Caco-2 (cell line): ENCODE data around the gene PWP1. TPM values are rescaled to one million over a fixed set of nuclear protein-coding genes. Genes with fewer than 3 reads are reported as not detected.

Source experiments
- BruUV-seq: library from RNA; stranded (reverse); fragments of 400-500 nt; replicated peaks from 2 replicates; lab custom pipeline; 2021; lab: Mats Ljungman, UMichigan
- CTCF ChIA-PET: fragments of 300-600 bp; sonication (Branson Sonifier 250); formaldehyde crosslinking; loops from one replicate; lab custom pipeline; 2022; ENCODE audit warnings: antibody characterized with exemption; lab: Charles Lee
- POLR2A ChIA-PET: fragments of 300-600 bp; sonication (Branson Sonifier 250); formaldehyde crosslinking; loops from one replicate; lab custom pipeline; 2022; ENCODE audit warnings: antibody characterized with exemption; lab: Charles Lee
- DNase-seq, 2 experiments: peaks; one replicate each; pipeline versions ENCODE4 v3.0.0 to v3.0.0-alpha.2; 2020 to 2022
- H3K27me3 ChIP-seq: replicated peaks from 2 replicates; pipeline ENCODE4 v1.6.0; 2011; ENCODE audit warnings: low read length; ENCODE audit not compliant: control insufficient read depth, insufficient read depth
- H3K36me3 ChIP-seq: 2 replicates; pipeline ENCODE4 v1.5.1; 2011; ENCODE audit warnings: low read length; ENCODE audit not compliant: control insufficient read depth, insufficient read depth
- H3K4me1 ChIP-seq: fragments of 250-450 bp; sonication (Bioruptor Pico); 2 replicates; pipeline ENCODE4 v1.5.1; 2020; ENCODE audit warnings: mild to moderate bottlenecking
- H3K4me3 ChIP-seq: 2 replicates; pipeline ENCODE4 v1.5.1; 2011; ENCODE audit warnings: low read depth, mild to moderate bottlenecking, control low read depth, low read length
- H3K9me3 ChIP-seq: fragments of 250-450 bp; sonication (Bioruptor Pico); 2 replicates; pipeline ENCODE4 v1.5.1; 2020; ENCODE audit warnings: mild to moderate bottlenecking, moderate library complexity
- H3K27ac Mint-ChIP-seq: one replicate; pipeline ENCODE4 v1.8.0; 2022; ENCODE audit warnings: mixed read lengths; ENCODE audit not compliant: unreplicated experiment
- H3K27me3 Mint-ChIP-seq: one replicate; pipeline ENCODE4 v1.8.0; 2022; ENCODE audit warnings: mixed read lengths; ENCODE audit not compliant: insufficient read depth, unreplicated experiment
- H3K36me3 Mint-ChIP-seq: one replicate; pipeline ENCODE4 v1.8.0; 2022; ENCODE audit warnings: mild to moderate bottlenecking, mixed read lengths; ENCODE audit not compliant: insufficient read depth, unreplicated experiment
- H3K4me1 Mint-ChIP-seq: one replicate; pipeline ENCODE4 v1.8.0; 2022; ENCODE audit warnings: low read depth, mixed read lengths; ENCODE audit not compliant: unreplicated experiment
- H3K4me3 Mint-ChIP-seq: one replicate; pipeline ENCODE4 v1.8.0; 2022; ENCODE audit warnings: mild to moderate bottlenecking, moderate library complexity, mixed read lengths; ENCODE audit not compliant: unreplicated experiment
- H3K9me3 Mint-ChIP-seq: one replicate; pipeline ENCODE4 v1.8.0; 2022; ENCODE audit warnings: mixed read lengths; ENCODE audit not compliant: unreplicated experiment
- intact Hi-C: fragments of 100-400 bp; cut with micrococcal nuclease; formaldehyde crosslinking; loops from one replicate; pipeline ENCODE4 v1.10.0; 2022; ENCODE audit not compliant: unreplicated experiment
- total RNA-seq: library from RNA; stranded (reverse); gene quantifications from 2 replicates; pipeline ENCODE4 v1.2.3, GENCODE V29; 2022
- TF ChIP-seq, protein P1 (sequence below), 2 experiments: fragments of 200-600 bp in 1 of 2; IDR thresholded peaks; 1 replicate in 1 of 2; 2 replicates in 1 of 2; pipeline versions ENCODE4 v1.5.1 to v1.8.0; 2011 to 2022; ENCODE audit warnings: antibody characterized with exemption in 1 of 2, control low read depth in 1 of 2, inconsistent platforms in 1 of 2, low read depth in 1 of 2, low read length in 1 of 2, mild to moderate bottlenecking in 1 of 2, moderate library complexity in 1 of 2; ENCODE audit not compliant: insufficient read depth in 1 of 2, severe bottlenecking in 1 of 2, unreplicated experiment in 1 of 2

The PWP1 gene
- total RNA-seq, 1 experiment from 2014 or later, result 44.6 TPM

DNA sequence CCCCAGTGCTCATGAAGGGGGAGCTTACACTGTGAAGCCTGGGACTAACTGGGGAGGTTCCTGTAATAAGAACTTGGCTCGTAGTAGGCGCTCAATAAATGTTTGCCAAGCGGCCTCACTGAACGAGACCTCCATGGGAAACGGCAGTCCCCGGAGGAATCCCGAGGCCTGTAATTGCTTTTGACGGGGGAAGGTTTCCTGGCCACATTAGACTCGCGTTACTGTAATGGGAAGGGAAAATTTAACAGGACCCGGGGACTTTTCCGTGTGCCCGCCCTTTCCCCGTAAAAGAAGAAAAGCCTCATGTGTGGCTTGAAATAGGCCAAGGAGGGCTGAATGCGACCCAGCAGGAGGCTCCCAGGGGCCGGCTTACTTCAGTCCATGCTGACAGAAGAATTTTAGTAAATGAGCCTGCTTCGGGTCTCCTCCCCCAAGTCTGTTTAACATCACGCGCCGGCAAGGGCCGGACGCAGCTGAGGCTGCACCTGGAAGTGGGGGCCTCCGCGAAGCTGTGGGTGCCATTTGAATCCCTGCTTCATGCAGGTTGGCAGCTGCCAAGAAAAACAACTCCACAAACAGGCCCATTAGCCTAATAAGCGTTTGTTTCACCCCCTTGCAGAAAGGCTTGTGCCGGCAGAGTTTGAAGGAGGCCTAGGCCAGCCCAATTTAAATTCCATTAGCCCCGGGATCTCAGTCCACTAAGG lies 39.8 kb upstream of the PWP1 start:
- BruUV-seq, result no TSS peak
- Mint-ChIP-seq H3K36me3 (no peaks in the 10 kb centered on the region), H3K9me3 (no peaks in the 10 kb centered on the region), H3K4me3 (no peak overlapping the region), H3K4me1 (no peaks in the 10 kb centered on the region), H3K27ac (no peak overlapping the region), H3K27me3 (peaks cover 12% of the 10 kb centered on the region)
- TF ChIP-seq, protein P1, sequence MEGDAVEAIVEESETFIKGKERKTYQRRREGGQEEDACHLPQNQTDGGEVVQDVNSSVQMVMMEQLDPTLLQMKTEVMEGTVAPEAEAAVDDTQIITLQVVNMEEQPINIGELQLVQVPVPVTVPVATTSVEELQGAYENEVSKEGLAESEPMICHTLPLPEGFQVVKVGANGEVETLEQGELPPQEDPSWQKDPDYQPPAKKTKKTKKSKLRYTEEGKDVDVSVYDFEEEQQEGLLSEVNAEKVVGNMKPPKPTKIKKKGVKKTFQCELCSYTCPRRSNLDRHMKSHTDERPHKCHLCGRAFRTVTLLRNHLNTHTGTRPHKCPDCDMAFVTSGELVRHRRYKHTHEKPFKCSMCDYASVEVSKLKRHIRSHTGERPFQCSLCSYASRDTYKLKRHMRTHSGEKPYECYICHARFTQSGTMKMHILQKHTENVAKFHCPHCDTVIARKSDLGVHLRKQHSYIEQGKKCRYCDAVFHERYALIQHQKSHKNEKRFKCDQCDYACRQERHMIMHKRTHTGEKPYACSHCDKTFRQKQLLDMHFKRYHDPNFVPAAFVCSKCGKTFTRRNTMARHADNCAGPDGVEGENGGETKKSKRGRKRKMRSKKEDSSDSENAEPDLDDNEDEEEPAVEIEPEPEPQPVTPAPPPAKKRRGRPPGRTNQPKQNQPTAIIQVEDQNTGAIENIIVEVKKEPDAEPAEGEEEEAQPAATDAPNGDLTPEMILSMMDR (IDR thresholded peaks at IDR 0.05; ENCODE audit: insufficient read depth in 1 of 2, low read depth in 1 of 2, low read length in 1 of 2, severe bottlenecking in 1 of 2, unreplicated experiment in 1 of 2), result no peak
- intact Hi-C loops, result no loop called here
- Histone ChIP-seq H3K9me3 (no peaks in the 10 kb centered on the region), H3K27me3 (no peaks in the 10 kb centered on the region), H3K36me3 (no peaks in the 10 kb centered on the region), H3K4me3 (no peak overlapping the region), H3K4me1 (no peaks in the 10 kb centered on the region)
- CTCF ChIA-PET, result no interaction called here
- POLR2A ChIA-PET, result no interaction called here
- DNase-seq, result no peak

DNA sequence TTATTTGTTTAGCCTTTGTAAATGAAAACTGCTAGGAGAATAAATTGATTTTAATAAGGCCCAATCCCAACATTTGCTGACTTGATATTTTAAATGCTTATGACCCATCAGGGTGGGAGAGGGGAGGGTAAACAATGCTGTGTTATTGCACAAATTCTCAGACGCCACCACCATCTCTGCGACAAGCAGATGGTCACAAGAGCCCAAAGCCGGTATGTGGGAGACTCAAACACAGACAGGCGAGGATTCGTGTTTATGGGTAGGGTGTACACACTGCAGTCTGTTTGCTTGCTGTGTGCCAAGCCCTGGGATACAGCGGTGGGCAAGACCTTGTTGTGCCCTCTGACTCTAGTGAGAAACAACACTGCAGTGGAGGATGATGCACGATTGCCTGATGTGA lies 39.2 kb upstream of the PWP1 start:
- H3K27ac Mint-ChIP-seq, result no peak overlapping the region
- TF ChIP-seq, protein P1 (IDR thresholded peaks at IDR 0.05; ENCODE audit: insufficient read depth in 1 of 2, low read depth in 1 of 2, low read length in 1 of 2, severe bottlenecking in 1 of 2, unreplicated experiment in 1 of 2), result no peak
- H3K27me3 Mint-ChIP-seq, result peaks cover 13% of the 10 kb centered on the region

DNA sequence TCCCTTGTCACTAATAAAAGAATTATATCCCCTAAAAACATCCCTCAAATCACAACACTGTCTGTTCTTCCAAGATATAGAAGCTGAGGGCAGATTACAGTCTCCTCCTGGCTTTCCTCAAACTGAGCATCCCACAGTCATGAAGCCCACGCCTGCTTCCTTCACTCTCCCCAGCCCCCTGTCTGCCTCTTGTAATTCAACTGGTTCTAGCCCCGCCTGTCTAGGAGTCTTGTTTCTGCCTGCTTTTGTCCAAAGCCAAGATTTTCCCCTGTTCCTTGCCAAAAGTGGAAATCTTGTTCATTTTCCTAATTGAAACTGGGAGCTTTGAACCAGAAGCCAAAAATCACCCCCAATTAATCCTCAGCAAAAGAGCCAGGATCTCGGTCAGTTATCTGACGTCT lies 35.9 kb upstream of the PWP1 start:
- ChIA-PET POLR2A (no interaction called here), CTCF (no interaction called here)
- TF ChIP-seq, protein P1 (IDR thresholded peaks at IDR 0.05; ENCODE audit: insufficient read depth in 1 of 2, low read depth in 1 of 2, low read length in 1 of 2, severe bottlenecking in 1 of 2, unreplicated experiment in 1 of 2), result no peak
- Mint-ChIP-seq H3K27me3 (peaks cover 9% of the 10 kb centered on the region), H3K4me3 (no peak overlapping the region), H3K27ac (no peak overlapping the region), H3K4me1 (no peaks in the 10 kb centered on the region), H3K9me3 (no peaks in the 10 kb centered on the region), H3K36me3 (no peaks in the 10 kb centered on the region)
- no peak for DNase-seq
- Histone ChIP-seq H3K27me3 (no peaks in the 10 kb centered on the region), H3K36me3 (no peaks in the 10 kb centered on the region), H3K4me1 (no peaks in the 10 kb centered on the region), H3K9me3 (no peaks in the 10 kb centered on the region), H3K4me3 (no peak overlapping the region)
- BruUV-seq, result no TSS peak
- intact Hi-C loops, result no loop called here

More for the DNA sequence above, 39.2 kb upstream of the PWP1 start:
- ChIA-PET CTCF (no interaction called here), POLR2A (no interaction called here)
- Mint-ChIP-seq H3K4me1 (no peaks in the 10 kb centered on the region), H3K36me3 (no peaks in the 10 kb centered on the region), H3K4me3 (no peak overlapping the region), H3K9me3 (no peaks in the 10 kb centered on the region)
- Histone ChIP-seq H3K36me3 (no peaks in the 10 kb centered on the region), H3K27me3 (no peaks in the 10 kb centered on the region), H3K4me3 (no peak overlapping the region), H3K4me1 (no peaks in the 10 kb centered on the region), H3K9me3 (no peaks in the 10 kb centered on the region)
- DNase-seq, result no peak
- intact Hi-C loops, result no loop called here
- BruUV-seq, result no TSS peak
